Neural cell (in vitro differentiated cells): Measurements from ENCODE around the gene KLHL36. TPM values are rescaled to one million over a fixed set of nuclear protein-coding genes. Genes with fewer than 3 reads are reported as not detected.

Source experiments
- H2AFZ ChIP-seq: fragments of 200-600, 300-800 bp; sonication (generic), shearing (Covaris generic); 2 replicates; pipeline ENCODE4 v1.6.0; 2014; ENCODE audit warnings: low read depth, mild to moderate bottlenecking, antibody characterized with exemption, low read length, moderate library complexity
- H3F3A ChIP-seq: fragments of 200-600 bp; shearing (Covaris generic); 2 replicates; pipeline ENCODE4 v1.6.1; 2016; ENCODE audit warnings: mild to moderate bottlenecking, moderate library complexity, mixed read lengths, antibody characterized with exemption, low read length; ENCODE audit not compliant: insufficient read depth, poor library complexity, severe bottlenecking
- H3K27ac ChIP-seq: fragments of 200-600, 300-800 bp; sonication (generic), shearing (Covaris generic); 2 replicates; pipeline ENCODE4 v1.5.1; 2014; ENCODE audit warnings: mild to moderate bottlenecking, low read length, moderate library complexity
- H3K27me3 ChIP-seq: fragments of 300-800, 200-600 bp; sonication (generic), shearing (Covaris generic); 2 replicates; pipeline ENCODE4 v1.6.0; 2014; ENCODE audit warnings: mild to moderate bottlenecking, low read depth, low read length, moderate library complexity; ENCODE audit not compliant: insufficient read depth
- H3K36me3 ChIP-seq: fragments of 300-800, 200-600 bp; sonication (generic), shearing (Covaris generic); 2 replicates; pipeline ENCODE4 v1.5.1; 2014; ENCODE audit warnings: mild to moderate bottlenecking, antibody characterized with exemption, low read length, moderate library complexity; ENCODE audit not compliant: insufficient read depth
- H3K4me2 ChIP-seq: fragments of 300-800, 200-600 bp; sonication (generic), shearing (Covaris generic); 2 replicates; pipeline ENCODE4 v1.6.0; 2014; ENCODE audit warnings: mild to moderate bottlenecking, low read length
- H3K4me3 ChIP-seq: fragments of 300-800, 200-600 bp; sonication (generic), shearing (Covaris generic); 2 replicates; pipeline ENCODE4 v1.5.1; 2014; ENCODE audit warnings: mild to moderate bottlenecking, low read length, moderate library complexity
- H3K79me2 ChIP-seq: fragments of 200-600 bp; shearing (Covaris generic); replicated peaks from 2 replicates; pipeline ENCODE4 v1.6.0; 2014; ENCODE audit warnings: mild to moderate bottlenecking, low read length, moderate library complexity; ENCODE audit not compliant: insufficient read depth
- H3K9ac ChIP-seq: fragments of 300-800, 200-600 bp; sonication (generic), shearing (Covaris generic); 2 replicates; pipeline ENCODE4 v1.6.1; 2016; ENCODE audit warnings: mild to moderate bottlenecking, low read length, mixed read lengths
- H3K9me2 ChIP-seq: fragments of 200-600 bp; shearing (Covaris generic); 2 replicates; pipeline ENCODE4 v1.6.1; 2016; ENCODE audit warnings: mild to moderate bottlenecking, low read length, mixed read lengths; ENCODE audit not compliant: insufficient read depth
- H3K9me3 ChIP-seq: fragments of 200-600, 300-800 bp; sonication (generic), shearing (Covaris generic); 2 replicates; pipeline ENCODE4 v1.6.1; 2016; ENCODE audit warnings: mild to moderate bottlenecking, mixed run types, low read length, moderate library complexity, mixed read lengths
- H4K20me1 ChIP-seq: fragments of 200-600 bp; shearing (Covaris generic); 2 replicates; pipeline ENCODE4 v1.6.1; 2016; ENCODE audit warnings: mild to moderate bottlenecking, mixed run types; ENCODE audit not compliant: insufficient read depth
- EP300 ChIP-seq: fragments of 450-650 bp; conservative IDR thresholded peaks from 2 replicates; pipeline ENCODE4 v1.6.1; 2014; ENCODE audit warnings: antibody characterized with exemption, mild to moderate bottlenecking, moderate library complexity; ENCODE audit not compliant: poor library complexity, severe bottlenecking
- EZH2 ChIP-seq: fragments of 200-600, 300-800 bp; shearing (Covaris generic), sonication (generic); IDR thresholded peaks from 2 replicates; pipeline ENCODE4 v1.6.1; 2014; ENCODE audit warnings: antibody characterized with exemption, low read length, borderline replicate concordance, mild to moderate bottlenecking; ENCODE audit not compliant: insufficient read depth, poor library complexity, severe bottlenecking
- MXI1 ChIP-seq: fragments of 450-650 bp; conservative IDR thresholded peaks from 2 replicates; pipeline ENCODE4 v1.6.1; 2014; ENCODE audit warnings: antibody characterized with exemption, mild to moderate bottlenecking; ENCODE audit not compliant: poor library complexity, severe bottlenecking
- POLR2AphosphoS5 ChIP-seq: IDR thresholded peaks from 2 replicates; pipeline ENCODE4 v1.6.1; 2012
- RAD21 ChIP-seq: fragments of 450-650 bp; conservative IDR thresholded peaks from 2 replicates; pipeline ENCODE4 v1.6.1; 2014; ENCODE audit warnings: antibody characterized with exemption, mild to moderate bottlenecking, moderate library complexity
- SMC3 ChIP-seq: fragments of 450-650 bp; conservative IDR thresholded peaks from 2 replicates; pipeline ENCODE4 v1.6.1; 2014; ENCODE audit warnings: antibody characterized with exemption, mild to moderate bottlenecking, moderate library complexity; ENCODE audit not compliant: poor library complexity
- TAF1 ChIP-seq: IDR thresholded peaks from 2 replicates; pipeline ENCODE4 v1.6.1; 2012; ENCODE audit warnings: low read depth
- polyA plus RNA-seq: library from polyadenylated mRNA; depleted of rRNA; stranded (reverse); fragments of >200 nt; gene quantifications from 2 replicates; pipeline ENCODE4 v1.2.3, GENCODE V29; 2014
- TF ChIP-seq, protein P1 (sequence below): fragments of 450-650 bp; IDR thresholded peaks from 2 replicates; pipeline ENCODE4 v1.5.1; 2014; ENCODE audit warnings: antibody characterized with exemption, mild to moderate bottlenecking, moderate library complexity; ENCODE audit not compliant: poor library complexity, severe bottlenecking
- TF ChIP-seq, protein P2 (sequence below): IDR thresholded peaks from 2 replicates; pipeline ENCODE4 v1.6.1; 2012; ENCODE audit warnings: borderline replicate concordance

The KLHL36 gene
- polyA plus RNA-seq, 1 donor from 2014 or later, result 43.8 TPM

- no peaks in the 10 kb centered on the region for H3K9me3 ChIP-seq
- no peaks in the 10 kb centered on the region for H3F3A ChIP-seq
- H3K27ac ChIP-seq, result no peak overlapping the region
- H3K9me2 ChIP-seq, result no peaks in the 10 kb centered on the region
- no peak overlapping the region for H3K9ac ChIP-seq
- no peaks in the 10 kb centered on the region for H3K27me3 ChIP-seq
- TF ChIP-seq MXI1, result no peak
- no peak overlapping the region for H2AFZ ChIP-seq
- H3K4me3 ChIP-seq, result no peak overlapping the region
- H4K20me1 ChIP-seq, result no peaks in the 10 kb centered on the region
- no peaks in the 10 kb centered on the region for H3K36me3 ChIP-seq
- no peak overlapping the region for H3K4me2 ChIP-seq
- no peaks in the 10 kb centered on the region for H3K79me2 ChIP-seq
These were observed 9.0 kb downstream of the KLHL36 start for GRCh38 chr16:84657229-84657837.

DNA sequence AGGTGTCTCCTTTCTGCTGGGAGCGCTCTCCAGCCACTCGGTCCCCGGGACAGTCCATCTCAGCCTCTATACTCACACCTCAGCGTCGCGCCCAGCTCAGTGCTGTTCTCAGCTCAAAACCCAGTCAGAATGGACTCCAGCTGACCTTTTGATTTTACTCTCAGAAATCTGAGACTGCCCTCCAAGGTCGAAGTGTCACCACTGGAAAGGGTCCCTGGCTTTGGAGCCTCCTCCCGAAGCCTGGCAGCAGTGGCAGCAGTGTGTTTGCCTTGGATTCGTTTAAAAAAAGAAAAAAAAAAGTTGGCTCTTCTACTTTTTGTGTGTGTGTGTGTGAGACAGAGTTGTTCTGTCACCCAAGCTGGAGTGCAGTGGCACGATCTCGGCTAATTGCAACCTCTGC, 10.4 kb downstream of the KLHL36 start:
- Histone ChIP-seq H3K79me2 (no peaks in the 10 kb centered on the region), H3K4me3 (no peak overlapping the region), H3K9ac (no peak overlapping the region), H4K20me1 (no peaks in the 10 kb centered on the region), H3K27ac (no peak overlapping the region), H3F3A (no peaks in the 10 kb centered on the region), H3K27me3 (no peaks in the 10 kb centered on the region), H2AFZ (no peak overlapping the region), H3K9me2 (no peaks in the 10 kb centered on the region), H3K4me2 (no peak overlapping the region), H3K9me3 (no peaks in the 10 kb centered on the region), H3K36me3 (no peaks in the 10 kb centered on the region)
- no peak for TF ChIP-seq EZH2
- no peak for TF ChIP-seq EP300
- TF ChIP-seq, protein P1, sequence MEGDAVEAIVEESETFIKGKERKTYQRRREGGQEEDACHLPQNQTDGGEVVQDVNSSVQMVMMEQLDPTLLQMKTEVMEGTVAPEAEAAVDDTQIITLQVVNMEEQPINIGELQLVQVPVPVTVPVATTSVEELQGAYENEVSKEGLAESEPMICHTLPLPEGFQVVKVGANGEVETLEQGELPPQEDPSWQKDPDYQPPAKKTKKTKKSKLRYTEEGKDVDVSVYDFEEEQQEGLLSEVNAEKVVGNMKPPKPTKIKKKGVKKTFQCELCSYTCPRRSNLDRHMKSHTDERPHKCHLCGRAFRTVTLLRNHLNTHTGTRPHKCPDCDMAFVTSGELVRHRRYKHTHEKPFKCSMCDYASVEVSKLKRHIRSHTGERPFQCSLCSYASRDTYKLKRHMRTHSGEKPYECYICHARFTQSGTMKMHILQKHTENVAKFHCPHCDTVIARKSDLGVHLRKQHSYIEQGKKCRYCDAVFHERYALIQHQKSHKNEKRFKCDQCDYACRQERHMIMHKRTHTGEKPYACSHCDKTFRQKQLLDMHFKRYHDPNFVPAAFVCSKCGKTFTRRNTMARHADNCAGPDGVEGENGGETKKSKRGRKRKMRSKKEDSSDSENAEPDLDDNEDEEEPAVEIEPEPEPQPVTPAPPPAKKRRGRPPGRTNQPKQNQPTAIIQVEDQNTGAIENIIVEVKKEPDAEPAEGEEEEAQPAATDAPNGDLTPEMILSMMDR, result no peak
- TF ChIP-seq, protein P2, sequence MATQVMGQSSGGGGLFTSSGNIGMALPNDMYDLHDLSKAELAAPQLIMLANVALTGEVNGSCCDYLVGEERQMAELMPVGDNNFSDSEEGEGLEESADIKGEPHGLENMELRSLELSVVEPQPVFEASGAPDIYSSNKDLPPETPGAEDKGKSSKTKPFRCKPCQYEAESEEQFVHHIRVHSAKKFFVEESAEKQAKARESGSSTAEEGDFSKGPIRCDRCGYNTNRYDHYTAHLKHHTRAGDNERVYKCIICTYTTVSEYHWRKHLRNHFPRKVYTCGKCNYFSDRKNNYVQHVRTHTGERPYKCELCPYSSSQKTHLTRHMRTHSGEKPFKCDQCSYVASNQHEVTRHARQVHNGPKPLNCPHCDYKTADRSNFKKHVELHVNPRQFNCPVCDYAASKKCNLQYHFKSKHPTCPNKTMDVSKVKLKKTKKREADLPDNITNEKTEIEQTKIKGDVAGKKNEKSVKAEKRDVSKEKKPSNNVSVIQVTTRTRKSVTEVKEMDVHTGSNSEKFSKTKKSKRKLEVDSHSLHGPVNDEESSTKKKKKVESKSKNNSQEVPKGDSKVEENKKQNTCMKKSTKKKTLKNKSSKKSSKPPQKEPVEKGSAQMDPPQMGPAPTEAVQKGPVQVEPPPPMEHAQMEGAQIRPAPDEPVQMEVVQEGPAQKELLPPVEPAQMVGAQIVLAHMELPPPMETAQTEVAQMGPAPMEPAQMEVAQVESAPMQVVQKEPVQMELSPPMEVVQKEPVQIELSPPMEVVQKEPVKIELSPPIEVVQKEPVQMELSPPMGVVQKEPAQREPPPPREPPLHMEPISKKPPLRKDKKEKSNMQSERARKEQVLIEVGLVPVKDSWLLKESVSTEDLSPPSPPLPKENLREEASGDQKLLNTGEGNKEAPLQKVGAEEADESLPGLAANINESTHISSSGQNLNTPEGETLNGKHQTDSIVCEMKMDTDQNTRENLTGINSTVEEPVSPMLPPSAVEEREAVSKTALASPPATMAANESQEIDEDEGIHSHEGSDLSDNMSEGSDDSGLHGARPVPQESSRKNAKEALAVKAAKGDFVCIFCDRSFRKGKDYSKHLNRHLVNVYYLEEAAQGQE, result no peak
- no peak for TF ChIP-seq RAD21
- TF ChIP-seq POLR2AphosphoS5, result no peak
- no peak for TF ChIP-seq SMC3
- TF ChIP-seq TAF1, result no peak
- no peak for TF ChIP-seq MXI1
